ENCODE measurements around the gene ASPDH.

The ASPDH gene

GRCh38 chr19:50513746-50514345 lies at the start of gene ASPDH:
ASPDH (minus strand) TSS chr19:50513913; CDS start chr19:50513823, 90 bp downstream.
- Histone ChIP-seq H3K4me3 (ENCODE audit: low read length) (no peak within 1 kb of the TSS), H3K36me3 (ENCODE audit: control insufficient read depth, insufficient read depth, low read length) (no peaks in the 10 kb centered on the region; the same call in 1 of the 2 replicates), H3K27ac (ENCODE audit: low read length) (no peak within 1 kb of the TSS), H3K9me3 (ENCODE audit: control insufficient read depth, insufficient read depth, low read length) (peaks cover 6% of the 10 kb centered on the region; the same call in 1 of the 2 replicates), H3K4me1 (ENCODE audit: control insufficient read depth, insufficient read depth, low read length) (no peaks in the 10 kb centered on the region), H3K27me3 (ENCODE audit: control insufficient read depth, insufficient read depth, low read length) (no peaks in the 10 kb centered on the region)
- WGBS (ENCODE audit: insufficient coverage, insufficient read length) = no CpG with 5 or more reads among the region's 22 CpGs
- DNase-seq (ENCODE audit: low read depth, low spot score) = no peak

DNA sequence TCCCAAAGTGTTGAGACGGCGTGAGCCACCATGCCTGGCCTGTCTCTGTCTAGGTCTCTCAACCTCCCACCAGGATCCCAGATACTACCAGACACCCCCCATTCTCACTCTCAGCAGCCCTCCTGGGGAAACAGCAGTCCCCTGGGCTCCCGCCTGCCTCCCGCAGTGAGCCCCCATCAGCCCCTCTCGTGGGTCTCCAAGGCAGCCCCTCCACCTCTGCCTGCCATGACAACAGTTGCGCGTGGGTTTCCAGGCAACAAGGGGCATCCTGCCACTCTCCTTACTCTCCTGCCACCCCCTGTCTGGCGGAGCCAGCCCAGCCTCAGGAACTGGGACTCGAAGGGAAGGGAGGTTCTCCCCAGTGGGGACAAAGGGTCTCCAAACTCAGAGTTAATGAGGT lies 49.3 kb upstream of the ASPDH start:
- Histone ChIP-seq H3K27me3 (ENCODE audit: control insufficient read depth, insufficient read depth, low read length) (no peaks in the 10 kb centered on the region), H3K4me1 (ENCODE audit: control insufficient read depth, insufficient read depth, low read length) (no peaks in the 10 kb centered on the region), H3K27ac (ENCODE audit: low read length) (no peak overlapping the region), H3K4me3 (ENCODE audit: low read length) (no peak overlapping the region), H3K36me3 (ENCODE audit: control insufficient read depth, insufficient read depth, low read length) (no peaks in the 10 kb centered on the region), H3K9me3 (ENCODE audit: control insufficient read depth, insufficient read depth, low read length) (peaks cover 23% of the 10 kb centered on the region)
- DNase-seq (ENCODE audit: low read depth, low spot score) = no peak
- WGBS (ENCODE audit: insufficient coverage, insufficient read length) = no CpG with 5 or more reads among the region's 9 CpGs

DNA sequence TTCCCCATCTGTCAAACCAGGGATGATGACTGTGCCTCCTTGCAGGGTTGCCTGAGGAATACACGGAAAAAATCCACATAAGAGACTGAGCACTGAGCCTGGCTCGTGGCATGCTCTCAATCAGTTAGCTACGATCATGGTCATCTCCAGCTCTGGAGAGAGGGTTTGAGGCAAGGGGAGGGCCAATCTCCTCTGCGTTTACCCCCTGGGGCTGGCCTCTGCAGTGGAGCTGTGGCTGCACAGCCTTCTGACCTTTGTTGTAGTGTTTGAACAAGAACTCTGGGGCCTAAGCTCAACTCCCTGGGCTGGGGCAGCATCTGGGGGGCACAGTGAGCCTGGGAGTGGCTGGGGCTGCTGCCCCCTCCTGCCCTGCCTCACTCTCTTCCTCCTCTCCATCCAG lies 48.6 kb upstream of the ASPDH start:
- H3K4me1 ChIP-seq (ENCODE audit: control insufficient read depth, insufficient read depth, low read length) = no peaks in the 10 kb centered on the region
- H3K27ac ChIP-seq (ENCODE audit: low read length) = no peak overlapping the region
- WGBS (ENCODE audit: insufficient coverage, insufficient read length) = no CpG with 5 or more reads among the region's 4 CpGs
- peaks cover 24% of the 10 kb centered on the region for H3K9me3 ChIP-seq (ENCODE audit: control insufficient read depth, insufficient read depth, low read length)
- no peak overlapping the region for H3K4me3 ChIP-seq (ENCODE audit: low read length)
- no peaks in the 10 kb centered on the region for H3K27me3 ChIP-seq (ENCODE audit: control insufficient read depth, insufficient read depth, low read length)
- H3K36me3 ChIP-seq (ENCODE audit: control insufficient read depth, insufficient read depth, low read length) = no peaks in the 10 kb centered on the region
- DNase-seq (ENCODE audit: low read depth, low spot score) = no peak

GRCh38 chr19:50559636-50560035 lies 45.9 kb upstream of the ASPDH start:
- H3K9me3 ChIP-seq (ENCODE audit: control insufficient read depth, insufficient read depth, low read length) = peaks cover 29% of the 10 kb centered on the region
- H3K27ac ChIP-seq (ENCODE audit: low read length) = no peak overlapping the region
- no peaks in the 10 kb centered on the region for H3K4me1 ChIP-seq (ENCODE audit: control insufficient read depth, insufficient read depth, low read length)
- H3K4me3 ChIP-seq (ENCODE audit: low read length) = no peak overlapping the region
- H3K36me3 ChIP-seq (ENCODE audit: control insufficient read depth, insufficient read depth, low read length) = no peaks in the 10 kb centered on the region; the same call in 1 of the 2 replicates
- DNase-seq (ENCODE audit: low read depth, low spot score) = no peak
- WGBS (ENCODE audit: insufficient coverage, insufficient read length) = no CpG with 5 or more reads among the region's 10 CpGs
- H3K27me3 ChIP-seq (ENCODE audit: control insufficient read depth, insufficient read depth, low read length) = no peaks in the 10 kb centered on the region

DNA sequence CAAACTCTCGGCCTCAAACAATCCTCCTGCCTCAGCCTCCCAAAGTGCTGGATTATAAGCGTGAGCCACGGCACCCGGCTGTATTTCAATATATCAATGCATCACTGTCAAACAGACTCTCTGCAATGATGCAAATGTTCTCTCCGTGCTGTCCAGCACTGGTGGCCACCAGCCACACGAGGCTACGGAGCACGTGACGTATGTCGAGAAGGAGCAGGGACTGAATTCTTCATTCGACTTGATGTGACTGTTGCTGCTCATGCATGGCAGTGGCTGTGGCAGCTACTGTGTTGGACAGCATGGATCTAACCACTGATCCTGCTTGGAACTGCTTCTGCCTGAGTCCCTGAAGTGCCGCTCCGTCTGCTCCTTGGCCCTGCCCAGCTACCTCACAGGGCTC lies 44.7 kb upstream of the ASPDH start:
- no peaks in the 10 kb centered on the region for H3K27me3 ChIP-seq (ENCODE audit: control insufficient read depth, insufficient read depth, low read length)
- no peak overlapping the region for H3K4me3 ChIP-seq (ENCODE audit: low read length)

GRCh38 chr19:50558039-50558438 lies 44.3 kb upstream of the ASPDH start:
- Histone ChIP-seq H3K9me3 (ENCODE audit: control insufficient read depth, insufficient read depth, low read length) (peaks cover 31% of the 10 kb centered on the region), H3K4me1 (ENCODE audit: control insufficient read depth, insufficient read depth, low read length) (no peaks in the 10 kb centered on the region), H3K36me3 (ENCODE audit: control insufficient read depth, insufficient read depth, low read length) (no peaks in the 10 kb centered on the region; the same call in 1 of the 2 replicates), H3K27ac (ENCODE audit: low read length) (no peak overlapping the region), H3K27me3 (ENCODE audit: control insufficient read depth, insufficient read depth, low read length) (no peaks in the 10 kb centered on the region), H3K4me3 (ENCODE audit: low read length) (no peak overlapping the region)
- WGBS (ENCODE audit: insufficient coverage, insufficient read length) = no CpG with 5 or more reads among the region's 4 CpGs
- no peak for DNase-seq (ENCODE audit: low read depth, low spot score)

More for the DNA sequence above, 44.7 kb upstream of the ASPDH start:
- peaks cover 30% of the 10 kb centered on the region for H3K9me3 ChIP-seq (ENCODE audit: control insufficient read depth, insufficient read depth, low read length)
- DNase-seq (ENCODE audit: low read depth, low spot score) = no peak
- no peaks in the 10 kb centered on the region; the same call in 1 of the 2 replicates for H3K36me3 ChIP-seq (ENCODE audit: control insufficient read depth, insufficient read depth, low read length)
- no peaks in the 10 kb centered on the region for H3K4me1 ChIP-seq (ENCODE audit: control insufficient read depth, insufficient read depth, low read length)
- H3K27ac ChIP-seq (ENCODE audit: low read length) = no peak overlapping the region
- WGBS (ENCODE audit: insufficient coverage, insufficient read length) = no CpG with 5 or more reads among the region's 13 CpGs

- no peak for DNase-seq (ENCODE audit: low read depth, low spot score)
- H3K9me3 ChIP-seq (ENCODE audit: control insufficient read depth, insufficient read depth, low read length) = peaks cover 31% of the 10 kb centered on the region
- no peaks in the 10 kb centered on the region for H3K27me3 ChIP-seq (ENCODE audit: control insufficient read depth, insufficient read depth, low read length)
- H3K4me1 ChIP-seq (ENCODE audit: control insufficient read depth, insufficient read depth, low read length) = no peaks in the 10 kb centered on the region
- no peak overlapping the region for H3K4me3 ChIP-seq (ENCODE audit: low read length)
- WGBS (ENCODE audit: insufficient coverage, insufficient read length) = no CpG with 5 or more reads among the region's 20 CpGs
- no peaks in the 10 kb centered on the region; the same call in 1 of the 2 replicates for H3K36me3 ChIP-seq (ENCODE audit: control insufficient read depth, insufficient read depth, low read length)
- no peak overlapping the region for H3K27ac ChIP-seq (ENCODE audit: low read length)
Measured at GRCh38 chr19:50557009-50557613, 43.4 kb upstream of the ASPDH start.

DNA sequence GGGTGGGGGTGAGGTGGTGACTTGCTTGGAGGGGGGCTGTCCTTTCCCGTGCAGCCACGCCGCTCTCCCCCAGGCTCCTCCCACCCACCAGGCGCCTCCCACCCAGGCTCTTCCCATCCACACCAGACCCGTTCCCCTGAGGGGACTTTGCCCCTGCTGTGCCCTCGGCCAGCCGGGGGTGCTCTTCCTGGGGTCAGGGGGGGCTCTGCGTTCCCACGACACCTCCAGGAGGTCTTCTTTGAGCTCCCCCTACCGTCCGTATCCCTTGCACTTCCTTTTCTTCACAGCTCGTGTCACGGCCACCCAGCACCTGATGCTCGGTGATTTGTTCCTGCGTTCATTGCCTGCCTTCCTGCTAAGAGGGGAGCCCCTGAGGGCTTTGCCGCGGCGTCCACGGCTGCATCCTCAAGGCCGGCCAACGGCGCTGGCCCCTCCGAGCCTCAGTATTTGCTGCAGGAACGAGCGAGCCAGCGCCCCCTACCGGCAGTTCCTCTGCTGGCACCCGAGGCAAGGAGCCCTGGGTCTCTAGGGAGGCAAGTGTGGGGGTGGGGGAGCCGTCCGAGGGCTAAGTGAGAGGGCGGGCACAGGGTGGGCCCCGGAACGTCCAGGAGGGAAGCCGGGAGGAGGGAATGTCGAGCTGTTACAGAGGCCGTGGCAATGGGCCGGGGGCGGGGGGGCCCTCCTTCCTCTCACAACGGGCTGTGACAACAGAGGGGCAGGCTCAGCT lies 42.7 kb upstream of the ASPDH start:
- Histone ChIP-seq H3K9me3 (ENCODE audit: control insufficient read depth, insufficient read depth, low read length) (peaks cover 31% of the 10 kb centered on the region), H3K27ac (ENCODE audit: low read length) (no peak overlapping the region), H3K4me1 (ENCODE audit: control insufficient read depth, insufficient read depth, low read length) (no peaks in the 10 kb centered on the region), H3K36me3 (ENCODE audit: control insufficient read depth, insufficient read depth, low read length) (no peaks in the 10 kb centered on the region; the same call in 1 of the 2 replicates), H3K4me3 (ENCODE audit: low read length) (no peak overlapping the region), H3K27me3 (ENCODE audit: control insufficient read depth, insufficient read depth, low read length) (no peaks in the 10 kb centered on the region)
- no CpG with 5 or more reads among the region's 39 CpGs for WGBS (ENCODE audit: insufficient coverage, insufficient read length)
- DNase-seq (ENCODE audit: low read depth, low spot score) = no peak

GRCh38 chr19:50555450-50556281 lies 42.0 kb upstream of the ASPDH start:
- H3K27me3 ChIP-seq (ENCODE audit: control insufficient read depth, insufficient read depth, low read length) = no peaks in the 10 kb centered on the region
- no CpG with 5 or more reads among the region's 28 CpGs for WGBS (ENCODE audit: insufficient coverage, insufficient read length)
- no peak for DNase-seq (ENCODE audit: low read depth, low spot score)

GRCh38 chr19:50555033-50555432 lies 41.3 kb upstream of the ASPDH start:
- Histone ChIP-seq H3K27me3 (ENCODE audit: control insufficient read depth, insufficient read depth, low read length) (no peaks in the 10 kb centered on the region), H3K9me3 (ENCODE audit: control insufficient read depth, insufficient read depth, low read length) (peaks cover 30% of the 10 kb centered on the region), H3K27ac (ENCODE audit: low read length) (no peak overlapping the region), H3K4me3 (ENCODE audit: low read length) (no peak overlapping the region), H3K4me1 (ENCODE audit: control insufficient read depth, insufficient read depth, low read length) (no peaks in the 10 kb centered on the region), H3K36me3 (ENCODE audit: control insufficient read depth, insufficient read depth, low read length) (no peaks in the 10 kb centered on the region; the same call in 1 of the 2 replicates)
- no peak for DNase-seq (ENCODE audit: low read depth, low spot score)
- WGBS (ENCODE audit: insufficient coverage, insufficient read length) = no CpG with 5 or more reads among the region's 12 CpGs

More at GRCh38 chr19:50555450-50556281, 42.0 kb upstream of the ASPDH start:
- Histone ChIP-seq H3K27ac (ENCODE audit: low read length) (no peak overlapping the region), H3K4me1 (ENCODE audit: control insufficient read depth, insufficient read depth, low read length) (no peaks in the 10 kb centered on the region), H3K4me3 (ENCODE audit: low read length) (no peak overlapping the region), H3K9me3 (ENCODE audit: control insufficient read depth, insufficient read depth, low read length) (peaks cover 31% of the 10 kb centered on the region), H3K36me3 (ENCODE audit: control insufficient read depth, insufficient read depth, low read length) (no peaks in the 10 kb centered on the region; the same call in 1 of the 2 replicates)
